ENCODE results near the gene SRGAP2C.

DNA sequence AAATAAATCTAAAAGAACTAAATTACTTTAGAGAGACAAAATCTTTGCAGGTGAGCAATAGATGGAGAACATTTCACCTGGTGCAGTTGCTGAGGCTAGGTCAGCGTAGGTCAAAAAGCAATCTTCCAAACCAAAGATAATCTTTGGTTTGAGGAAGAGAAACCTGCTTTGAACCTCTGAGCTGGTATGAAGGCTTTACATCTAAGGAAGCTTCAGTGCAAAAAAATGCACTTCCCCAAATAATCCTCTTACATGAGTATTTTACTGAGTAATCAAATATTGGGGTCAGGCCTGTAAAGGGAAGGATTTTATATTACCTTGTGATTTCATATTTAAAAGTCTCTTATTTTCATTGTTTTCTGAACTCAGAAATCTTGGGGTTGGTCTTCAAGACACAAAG is 223.6 kb downstream of the SRGAP2C start:
- TF ChIP-seq SMC3 (IDR thresholded peaks at IDR 0.05; ENCODE audit: low read length), result no peak
- no peak for TF ChIP-seq ZNF292 (CRISPR knock-in tag; IDR thresholded peaks at IDR 0.05; ENCODE audit: borderline replicate concordance, low read depth)
